HT1080 (cell line): ENCODE results near the gene NR5A1. TPM values are rescaled to one million over a fixed set of nuclear protein-coding genes. Genes with fewer than 3 reads are reported as not detected.

ENCODE experiments used
- DNase-seq: peaks from one replicate; pipeline ENCODE4 v3.0.0-alpha.2; 2015; ENCODE audit warnings: low read depth
- total RNA-seq: library from RNA; depleted of rRNA; stranded (reverse); fragments of >200 nt; shearing (Covaris generic); gene quantifications from 2 replicates; pipeline ENCODE4 v1.2.3, GENCODE V29; 2014

Gene NR5A1
- total RNA-seq, 1 experiment from 2014 or later: not detected

GRCh38 chr9:124500028-124500795, 7.0 kb downstream of the NR5A1 start:
- DNase-seq: no peak

GRCh38 chr9:124499216-124499615, 8.0 kb downstream of the NR5A1 start:
- DNase-seq: no peak

GRCh38 chr9:124498499-124499146, 8.6 kb downstream of the NR5A1 start:
- no peak for DNase-seq

GRCh38 chr9:124498040-124498439, 9.2 kb downstream of the NR5A1 start:
- no peak for DNase-seq

GRCh38 chr9:124497441-124497840, 9.8 kb downstream of the NR5A1 start:
- no peak for DNase-seq

GRCh38 chr9:124496463-124496862, 10.7 kb downstream of the NR5A1 start:
- no peak for DNase-seq

GRCh38 chr9:124496075-124496449, 11.1 kb downstream of the NR5A1 start:
- no peak for DNase-seq

GRCh38 chr9:124495126-124496074, 11.8 kb downstream of the NR5A1 start:
- DNase-seq: no peak

GRCh38 chr9:124493794-124494479, 13.3 kb downstream of the NR5A1 start:
- no peak for DNase-seq

- DNase-seq: no peak
Measured at GRCh38 chr9:124493218-124493617, 14.0 kb downstream of the NR5A1 start.

GRCh38 chr9:124492818-124493217, 14.4 kb downstream of the NR5A1 start:
- no peak for DNase-seq

- no peak for DNase-seq
Measured at GRCh38 chr9:124491049-124491975, 15.9 kb downstream of the NR5A1 start.

GRCh38 chr9:124490004-124490403, 17.2 kb downstream of the NR5A1 start:
- DNase-seq: no peak

GRCh38 chr9:124489222-124489621, 18.0 kb downstream of the NR5A1 start:
- DNase-seq: no peak

- no peak for DNase-seq
Measured at GRCh38 chr9:124488641-124489210, 18.5 kb downstream of the NR5A1 start.

GRCh38 chr9:124487260-124488182, 19.7 kb downstream of the NR5A1 start:
- no peak for DNase-seq

- no peak for DNase-seq
Measured at GRCh38 chr9:124486778-124487259, 20.4 kb downstream of the NR5A1 start.

- no peak for DNase-seq
Measured at GRCh38 chr9:124485936-124486335, 21.3 kb downstream of the NR5A1 start.

GRCh38 chr9:124485201-124485600, 22.0 kb downstream of the NR5A1 start:
- DNase-seq: no peak
